GM19395 (cell line): ENCODE data around the gene MEIG1.
"Not testable (repeated sequence)": the region's sequence is repeated elsewhere in the genome, so short reads cannot be mapped to it uniquely, and the experiment has no call there.

Experiments used
- ATAC-seq: cut with Tn5 transposase; IDR thresholded peaks from one replicate; pipeline ENCODE4 v1.9.1; 2021; ENCODE audit warnings: mild to moderate bottlenecking, moderate library complexity; ENCODE audit not compliant: unreplicated experiment

The MEIG1 gene, protein sequence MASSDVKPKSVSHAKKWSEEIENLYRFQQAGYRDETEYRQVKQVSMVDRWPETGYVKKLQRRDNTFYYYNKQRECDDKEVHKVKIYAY

DNA sequence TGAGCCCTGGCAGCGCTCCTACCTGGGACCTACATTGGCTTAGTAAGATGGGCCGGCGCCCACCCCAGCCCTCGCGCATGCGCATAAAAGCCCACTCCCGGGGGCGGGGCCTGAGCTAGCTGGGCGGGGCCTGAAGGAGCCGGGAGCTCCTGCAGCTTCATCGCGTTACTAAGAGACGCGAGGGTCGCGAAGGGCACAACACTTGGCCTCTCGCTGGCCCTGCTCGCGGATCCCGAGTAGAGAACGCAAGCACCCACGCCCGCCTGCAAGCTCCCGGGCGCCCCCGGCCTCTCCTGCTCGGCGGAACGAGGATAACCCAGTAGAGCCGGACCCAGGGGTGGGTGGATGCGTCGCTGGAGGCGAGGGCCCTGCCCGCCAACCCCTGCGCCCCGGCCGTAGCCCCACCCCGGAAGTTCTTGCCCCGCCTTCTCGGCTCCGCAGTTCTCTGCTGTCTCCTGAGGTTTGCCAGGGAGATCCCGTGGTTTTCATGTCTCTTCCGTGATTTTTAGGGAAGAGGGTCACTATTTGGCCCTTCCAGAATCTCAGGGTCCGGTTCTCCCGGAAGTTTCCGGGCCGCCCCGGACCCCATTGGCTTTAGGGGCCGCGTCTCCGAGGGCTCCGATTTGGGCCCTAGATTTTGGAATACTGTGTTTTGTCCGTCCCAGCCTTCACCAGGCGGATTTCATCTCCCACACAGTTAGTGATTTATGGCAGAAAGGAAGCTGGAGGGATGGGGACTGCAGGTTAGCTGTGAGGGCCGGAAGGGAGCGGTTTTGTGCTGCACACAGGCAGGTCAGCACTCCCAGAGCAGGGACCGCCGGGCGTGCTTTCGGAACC lies at the start of gene MEIG1:
MEIG1 (plus strand) TSS at position 168 of the 837 bp plus-strand sequence. CDS start 7,081 bp downstream, outside the sequence.
- peak; percentile 86 for ATAC-seq

DNA sequence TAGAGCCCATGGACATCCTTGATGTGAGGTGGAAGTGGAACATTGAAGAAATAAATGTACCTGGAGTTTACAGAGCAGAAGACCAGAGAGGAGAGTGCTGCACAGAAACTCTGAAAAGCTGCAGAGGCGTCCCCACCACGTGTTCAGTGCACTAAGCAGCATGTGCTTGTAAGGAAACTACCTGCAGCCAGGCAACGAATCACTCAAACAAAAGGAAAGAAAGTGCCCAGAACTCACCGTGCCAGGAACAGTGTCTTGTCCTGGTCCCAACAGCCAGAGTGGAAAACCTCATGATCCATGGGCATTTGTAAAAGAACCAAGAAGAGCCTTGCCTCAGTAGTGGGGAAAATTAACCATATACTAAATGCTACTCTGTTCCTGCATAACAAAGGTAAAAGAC lies 48.2 kb upstream of the MEIG1 start:
- no peak for ATAC-seq

DNA sequence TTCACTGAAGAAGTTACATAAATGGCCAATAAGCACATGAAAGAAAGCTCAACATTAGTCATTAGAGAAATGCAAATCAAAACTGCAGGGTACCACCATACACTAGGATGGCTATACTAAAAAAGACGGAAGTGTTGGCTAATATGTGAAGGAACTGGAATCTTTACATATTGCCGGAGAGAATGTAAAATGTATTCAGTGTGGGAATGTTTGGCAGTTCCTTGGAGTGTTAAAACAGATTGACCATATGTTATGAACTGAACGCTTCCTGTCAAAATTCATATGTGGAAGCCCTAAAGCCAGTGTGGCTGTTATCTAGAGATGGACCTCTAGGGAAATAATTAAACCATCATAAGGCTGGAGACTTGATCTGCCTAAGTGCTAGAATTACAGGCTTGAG lies 47.4 kb upstream of the MEIG1 start:
- no peak for ATAC-seq

DNA sequence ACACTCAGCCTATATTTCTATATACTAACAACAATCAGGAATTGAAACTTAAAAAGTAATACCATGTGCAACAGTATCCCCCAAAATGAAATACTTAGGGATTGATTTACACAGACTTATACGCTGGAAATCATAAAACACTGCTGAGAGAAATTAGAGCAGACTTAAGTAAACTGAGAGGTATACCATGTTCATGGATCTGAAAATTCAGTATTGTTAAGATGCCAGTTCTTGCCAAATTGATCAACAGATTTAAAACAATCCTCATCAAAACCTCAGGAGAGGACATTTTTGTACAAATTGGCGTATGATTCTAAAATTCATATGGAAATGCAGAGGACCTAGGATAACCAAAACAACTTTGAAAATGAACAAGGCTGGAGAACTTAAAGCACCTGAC lies 42.6 kb upstream of the MEIG1 start:
- ATAC-seq = no peak

DNA sequence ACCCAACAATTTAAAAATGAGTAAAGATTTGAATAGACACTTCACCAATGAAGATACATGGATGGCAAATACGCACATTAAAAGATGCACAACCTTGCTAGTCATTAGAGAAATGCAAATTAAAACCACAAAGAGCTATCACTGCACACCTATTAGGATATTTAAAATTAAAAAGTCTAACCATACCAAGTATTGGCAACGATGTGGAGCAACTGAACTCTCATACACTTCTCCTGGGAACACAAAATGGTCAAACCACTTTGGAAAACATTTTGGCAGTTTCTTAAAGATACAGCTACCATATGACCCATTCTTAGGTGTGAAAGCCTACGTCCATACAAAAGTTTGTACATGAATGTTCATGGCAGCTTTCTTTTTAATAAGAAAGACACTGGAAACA lies 41.4 kb upstream of the MEIG1 start:
- ATAC-seq = no peak

DNA sequence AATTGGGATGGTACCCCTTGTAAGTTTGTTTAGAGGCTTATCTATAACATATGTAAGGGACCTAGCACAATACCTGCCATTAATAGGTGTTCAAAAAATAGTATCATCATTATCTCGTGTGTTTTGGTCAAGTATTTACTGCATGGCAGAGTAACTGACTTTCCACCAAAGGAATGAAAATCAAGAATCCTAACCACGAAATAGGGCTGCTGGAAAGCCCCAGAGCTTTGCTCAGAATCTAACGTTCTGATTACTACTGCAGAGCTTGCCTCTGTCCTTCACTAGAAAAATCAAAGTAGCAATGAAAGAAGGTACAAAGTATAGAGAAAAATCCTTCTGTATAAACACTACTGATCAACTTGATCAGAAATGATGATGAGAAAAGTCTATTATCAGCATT lies 40.2 kb upstream of the MEIG1 start:
- no peak for ATAC-seq

DNA sequence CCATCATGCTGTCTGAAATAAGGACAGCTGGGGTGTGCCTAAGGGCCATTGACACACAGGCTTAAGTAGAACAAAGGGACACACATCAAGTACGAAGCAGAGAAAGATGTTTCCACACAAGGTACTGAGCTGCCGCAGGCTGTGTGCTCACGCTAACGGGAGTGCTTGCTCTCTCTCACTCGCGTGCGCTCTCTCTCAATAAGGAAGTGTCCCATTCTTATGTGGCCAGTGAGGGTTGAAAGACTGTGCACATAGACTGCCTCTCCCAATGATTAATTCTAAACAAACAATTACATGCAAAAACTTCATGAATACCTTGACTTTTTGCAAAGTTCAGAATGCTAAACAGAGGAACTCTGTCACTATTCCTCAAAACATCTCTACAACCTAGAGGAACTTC lies 35.2 kb upstream of the MEIG1 start:
- ATAC-seq = no peak

DNA sequence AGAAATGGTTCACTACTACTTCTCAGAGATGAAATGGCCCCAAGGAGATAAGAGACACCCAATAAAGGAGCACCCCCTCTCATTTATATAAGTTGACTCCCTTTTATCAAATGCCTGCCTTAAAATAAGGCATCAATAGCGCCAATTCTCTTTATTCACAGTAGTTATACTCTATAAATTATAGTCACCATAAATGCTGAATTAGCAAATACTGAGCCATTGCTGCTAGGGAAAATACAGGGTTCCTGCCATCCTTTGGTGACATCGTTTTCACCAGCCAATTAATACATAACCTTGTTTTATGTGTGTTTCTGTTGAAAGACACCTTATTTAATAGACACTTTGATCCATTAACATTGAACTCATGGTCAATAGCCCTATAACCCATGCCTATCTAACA lies 33.9 kb upstream of the MEIG1 start:
- ATAC-seq = no peak

DNA sequence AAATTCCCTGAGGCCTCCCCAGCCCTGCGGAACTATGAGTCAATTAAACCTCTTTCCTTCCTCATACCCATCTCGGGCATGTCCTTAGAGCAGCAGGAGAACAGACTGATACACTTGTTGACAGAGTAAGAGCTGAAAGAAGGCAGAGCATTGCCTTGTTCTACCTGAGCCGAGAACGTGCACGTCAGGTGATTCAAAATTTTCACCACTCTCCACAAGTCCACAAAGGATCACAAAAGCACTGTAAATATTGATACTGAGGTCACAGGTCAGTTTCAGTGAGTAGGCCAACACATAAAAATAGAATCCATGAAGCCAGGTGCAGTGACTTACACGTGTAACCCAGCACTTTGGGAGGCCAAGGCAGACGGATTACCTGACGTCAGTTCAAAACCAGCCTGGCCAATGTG lies 33.1 kb upstream of the MEIG1 start:
- ATAC-seq = peak; percentile 8

DNA sequence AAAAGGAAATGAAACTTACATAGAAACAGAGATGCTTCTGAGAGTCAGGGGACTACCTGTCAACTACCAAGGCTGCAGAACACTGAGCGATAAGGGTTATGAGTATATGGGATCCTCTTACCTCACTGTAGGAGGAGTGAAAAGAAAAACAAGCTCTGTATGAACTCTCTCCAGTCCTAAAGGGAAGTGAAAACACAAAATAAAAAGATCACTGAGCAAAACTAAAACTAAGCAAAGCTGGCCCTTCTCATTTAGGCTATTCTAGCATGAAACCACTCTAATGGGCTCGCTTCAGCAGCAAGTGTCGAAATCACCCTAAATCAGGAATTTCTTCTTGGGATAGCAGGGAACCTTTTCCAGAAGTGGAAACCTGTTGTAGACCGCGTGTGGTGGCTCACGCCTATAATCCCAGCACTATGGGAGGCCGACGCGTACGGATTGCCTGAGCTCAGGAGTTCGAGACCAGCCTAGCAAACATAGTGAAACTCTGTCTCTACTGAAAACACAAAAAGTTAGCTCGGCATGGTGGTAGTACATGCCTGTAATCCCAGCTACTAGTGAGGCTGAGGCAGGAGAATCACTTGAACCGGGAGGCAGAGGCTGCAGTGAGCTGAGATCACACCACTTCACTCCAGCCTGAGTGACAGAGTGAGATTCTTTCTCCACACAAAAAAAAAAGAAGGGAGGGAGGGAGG lies 32.3 kb upstream of the MEIG1 start:
- ATAC-seq = peak; percentile 98

DNA sequence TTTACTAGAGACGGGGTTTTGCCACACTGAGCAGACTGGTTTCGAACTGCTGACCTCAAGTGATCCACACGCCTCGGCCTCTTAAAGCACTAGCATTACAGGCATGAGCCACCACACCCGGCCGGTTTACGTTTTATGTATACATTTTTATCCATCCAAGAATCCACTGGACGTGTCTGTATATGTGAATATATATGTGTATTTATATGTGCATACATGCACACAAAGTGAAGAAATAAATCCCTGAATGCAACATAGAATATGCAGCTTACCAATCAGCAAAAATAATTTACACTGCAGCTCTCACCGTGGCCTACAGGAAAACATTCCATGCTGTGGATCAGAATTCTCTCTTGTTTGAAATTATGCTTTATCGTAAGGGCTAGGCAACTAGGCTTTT lies 28.6 kb upstream of the MEIG1 start:
- no peak for ATAC-seq

DNA sequence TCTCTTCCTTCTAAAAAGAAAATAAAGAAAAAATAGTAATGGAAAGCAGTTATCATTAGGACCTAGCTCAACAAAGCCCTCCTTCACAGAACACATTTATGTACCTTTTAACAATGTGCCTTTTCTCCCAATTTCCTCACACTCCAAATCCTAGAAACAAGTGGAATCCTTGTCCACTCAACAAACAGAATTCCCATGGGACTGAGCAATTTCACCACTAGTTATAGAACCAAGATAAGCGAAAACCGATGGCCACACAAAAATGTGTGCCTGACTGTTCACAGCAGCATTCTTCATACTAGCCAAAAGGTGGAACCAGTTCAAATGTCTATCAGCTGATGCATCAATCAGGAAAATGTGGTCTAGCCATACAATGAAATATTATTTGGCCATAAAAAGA lies 22.6 kb upstream of the MEIG1 start:
- ATAC-seq = no peak

DNA sequence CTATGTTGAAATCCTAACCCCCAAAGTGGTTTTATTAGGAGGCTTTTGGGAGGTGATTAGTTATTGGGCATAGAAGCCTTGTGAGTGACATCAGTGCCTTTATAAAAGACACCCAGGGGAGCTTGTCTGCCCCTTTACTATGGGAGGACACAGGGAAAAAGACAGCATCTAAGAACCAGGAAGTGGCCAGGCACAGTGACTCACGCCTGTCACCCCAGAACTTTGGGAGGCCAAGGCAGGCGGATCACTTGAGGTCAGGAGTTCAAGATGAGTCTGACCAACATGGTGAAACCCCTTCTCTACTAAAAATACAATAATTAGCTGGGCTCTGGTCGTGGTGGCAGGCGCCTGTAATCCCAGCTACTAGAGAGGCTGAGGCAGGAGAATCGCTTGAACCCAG lies 20.2 kb upstream of the MEIG1 start:
- not testable (repeated sequence) for ATAC-seq

DNA sequence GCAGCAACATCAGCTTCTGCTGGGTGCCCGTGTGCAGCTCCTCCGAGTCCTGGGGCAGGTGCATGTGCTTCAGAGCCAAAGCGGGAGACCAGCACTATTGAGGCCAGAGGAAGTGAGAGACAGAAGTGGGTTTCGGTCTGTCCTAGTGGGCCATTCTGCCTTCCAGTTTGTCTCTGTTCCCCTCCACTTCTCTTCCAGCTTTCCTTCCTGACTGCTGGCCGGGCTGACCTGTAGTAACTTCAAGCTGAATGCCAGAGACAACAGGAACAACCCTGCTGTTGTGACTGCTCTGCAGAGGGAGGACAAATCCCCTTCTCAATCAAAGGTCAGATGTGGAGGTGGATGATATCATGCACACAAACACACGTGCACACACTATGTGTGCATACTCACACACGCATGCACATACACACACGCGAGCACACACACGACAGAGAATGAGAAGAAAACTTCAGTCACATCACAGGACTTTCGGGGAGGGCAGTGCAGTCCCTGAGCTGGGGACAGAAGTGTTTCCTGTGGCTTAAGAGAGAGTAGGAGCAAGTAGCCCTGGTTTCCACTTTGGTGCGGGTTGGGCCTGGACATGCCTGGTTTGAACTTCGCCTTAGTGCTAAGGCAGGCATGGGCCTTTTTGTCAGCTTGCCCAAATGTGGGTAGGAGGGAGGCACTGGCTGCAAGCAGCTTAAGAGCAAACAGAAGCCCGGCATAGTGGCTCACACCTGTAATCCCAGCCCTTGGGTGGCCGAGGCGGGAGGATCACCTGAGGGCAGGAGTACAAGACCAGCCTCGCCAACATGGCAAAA lies 16.8 kb upstream of the MEIG1 start:
- ATAC-seq = peak; percentile 96

DNA sequence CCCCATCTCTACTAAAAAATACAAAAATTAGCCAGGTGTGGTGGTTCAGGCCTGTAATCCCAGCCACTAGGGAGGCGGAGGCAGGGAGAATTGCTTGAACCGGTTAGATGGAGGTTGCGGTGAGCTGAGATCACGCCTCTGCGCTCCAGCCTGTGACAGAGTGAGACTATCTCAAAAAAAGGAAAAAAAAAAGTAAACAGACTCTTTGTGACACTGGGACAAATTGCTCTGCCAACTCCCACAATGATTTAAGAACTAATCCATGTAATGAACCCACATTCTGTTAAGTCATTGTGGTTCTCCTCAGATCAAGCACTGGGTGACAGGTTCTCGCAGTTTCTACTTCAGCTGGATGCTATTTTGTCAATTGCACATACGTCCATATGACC lies 16.2 kb upstream of the MEIG1 start:
- not testable (repeated sequence) for ATAC-seq

DNA sequence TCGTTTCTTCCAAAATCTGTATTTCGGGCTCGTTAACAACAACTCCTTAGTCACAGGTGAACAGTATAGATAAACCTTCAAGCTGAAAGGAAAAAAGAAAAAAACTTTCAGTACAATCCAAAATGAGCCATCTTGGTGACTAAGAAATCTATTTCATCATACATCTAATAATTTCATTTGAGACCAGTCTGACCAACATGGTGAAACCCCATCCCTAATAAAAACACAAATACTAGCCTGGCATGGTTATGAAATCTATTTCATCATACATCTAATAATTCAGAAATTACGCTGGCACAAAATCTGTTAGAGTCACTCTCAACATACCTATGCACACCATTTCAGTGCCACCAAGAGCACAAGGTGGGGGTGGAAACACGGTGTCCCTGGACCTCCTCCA lies 14.1 kb upstream of the MEIG1 start:
- no peak for ATAC-seq

DNA sequence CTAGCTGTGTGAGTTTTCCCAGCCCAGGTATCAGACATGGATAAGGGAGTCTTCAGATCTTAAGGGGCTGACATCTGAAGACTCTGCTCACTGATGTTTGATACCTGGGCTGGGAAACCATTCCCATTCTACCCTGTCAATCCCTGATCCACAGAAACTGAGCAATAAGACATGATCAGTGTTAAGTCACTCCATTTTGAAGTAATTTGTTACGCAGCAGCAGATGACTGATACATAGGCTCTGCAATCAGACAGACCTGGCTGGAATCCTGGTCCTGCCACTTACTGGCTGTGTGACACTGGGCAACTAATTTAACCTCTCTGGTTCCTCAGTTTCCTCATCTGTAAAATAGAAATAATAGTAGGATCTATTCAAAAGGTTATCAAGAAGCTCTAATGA lies 11.9 kb upstream of the MEIG1 start:
- no peak for ATAC-seq

DNA sequence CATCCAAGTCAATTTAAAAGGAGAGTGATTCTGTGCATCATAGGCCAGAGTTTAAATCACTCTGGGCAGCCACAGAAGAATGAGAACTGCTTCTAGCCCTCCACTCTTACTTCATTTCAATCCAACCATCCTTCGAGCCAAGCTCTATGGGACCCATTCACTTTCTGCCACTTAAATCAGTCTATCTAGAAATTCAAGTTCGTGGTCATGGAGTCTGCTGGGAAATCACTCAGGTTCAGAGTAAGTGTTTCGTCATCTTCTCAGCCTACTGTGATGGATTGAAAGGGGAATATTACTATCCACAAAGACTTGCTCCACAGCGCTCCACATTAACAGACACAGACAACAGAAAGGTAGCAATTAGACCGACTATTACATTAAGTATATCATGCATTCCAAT lies 9.9 kb upstream of the MEIG1 start:
- ATAC-seq = no peak

DNA sequence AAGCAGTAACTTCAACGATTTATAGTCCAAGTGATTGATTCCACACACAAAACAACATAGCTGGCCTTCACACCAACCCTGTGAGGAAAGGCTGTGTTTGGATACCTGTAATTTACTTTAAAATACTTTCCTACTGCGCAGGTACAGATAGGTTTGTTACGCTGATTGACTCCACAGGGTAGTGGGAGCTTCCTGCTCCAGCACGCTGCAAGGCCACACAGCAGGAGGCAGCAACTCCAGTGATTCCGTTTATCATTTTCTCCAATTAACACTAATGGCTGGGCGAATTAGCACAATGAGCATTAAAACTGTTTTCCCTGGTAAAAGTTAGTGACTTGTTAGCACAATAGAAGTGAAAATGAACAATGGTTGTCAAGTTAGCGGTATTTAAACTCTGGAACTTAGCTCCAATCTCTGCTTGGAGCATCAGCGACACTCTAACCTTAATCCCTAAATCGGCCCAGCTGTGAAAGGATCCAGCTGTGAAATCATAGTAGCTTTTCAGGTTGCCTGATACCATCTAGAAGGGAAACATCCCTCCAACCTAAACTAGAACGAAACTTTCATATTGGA lies 6.3 kb upstream of the MEIG1 start:
- ATAC-seq = no peak

DNA sequence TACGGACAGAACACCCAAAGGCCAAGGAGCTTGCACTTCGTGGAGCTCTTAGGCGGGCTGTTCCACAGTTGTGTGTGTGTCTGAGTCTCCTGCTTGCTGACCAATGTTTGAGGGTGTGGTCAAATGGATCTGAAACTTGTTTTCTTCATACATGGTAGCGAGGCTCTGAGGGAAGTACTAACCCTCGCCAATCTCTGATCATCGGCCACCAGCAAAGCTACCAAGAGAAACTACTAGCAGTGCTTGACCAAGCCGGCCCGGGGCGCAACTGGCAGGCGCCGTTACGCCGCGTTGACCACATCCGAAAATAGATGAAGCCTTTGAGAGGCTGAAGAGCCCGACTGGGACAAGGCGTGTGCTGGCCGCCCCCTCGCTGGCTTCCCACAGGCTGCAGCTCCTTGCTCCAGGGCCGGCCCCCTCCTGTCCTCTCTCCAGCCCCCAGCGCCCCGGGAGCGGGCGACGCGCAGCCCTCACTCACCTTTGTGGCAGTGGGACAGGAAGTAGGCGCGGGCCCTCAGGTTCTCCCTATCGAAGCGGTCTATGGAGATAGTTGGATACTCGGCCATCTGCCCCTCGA lies 5.7 kb upstream of the MEIG1 start:
- ATAC-seq = peak; percentile 42
